Measurements from ENCODE around the gene NDC80.

GRCh38 chr18:2538844-2539243 lies 32.5 kb upstream of the NDC80 start:
- TF ChIP-seq, protein P1, sequence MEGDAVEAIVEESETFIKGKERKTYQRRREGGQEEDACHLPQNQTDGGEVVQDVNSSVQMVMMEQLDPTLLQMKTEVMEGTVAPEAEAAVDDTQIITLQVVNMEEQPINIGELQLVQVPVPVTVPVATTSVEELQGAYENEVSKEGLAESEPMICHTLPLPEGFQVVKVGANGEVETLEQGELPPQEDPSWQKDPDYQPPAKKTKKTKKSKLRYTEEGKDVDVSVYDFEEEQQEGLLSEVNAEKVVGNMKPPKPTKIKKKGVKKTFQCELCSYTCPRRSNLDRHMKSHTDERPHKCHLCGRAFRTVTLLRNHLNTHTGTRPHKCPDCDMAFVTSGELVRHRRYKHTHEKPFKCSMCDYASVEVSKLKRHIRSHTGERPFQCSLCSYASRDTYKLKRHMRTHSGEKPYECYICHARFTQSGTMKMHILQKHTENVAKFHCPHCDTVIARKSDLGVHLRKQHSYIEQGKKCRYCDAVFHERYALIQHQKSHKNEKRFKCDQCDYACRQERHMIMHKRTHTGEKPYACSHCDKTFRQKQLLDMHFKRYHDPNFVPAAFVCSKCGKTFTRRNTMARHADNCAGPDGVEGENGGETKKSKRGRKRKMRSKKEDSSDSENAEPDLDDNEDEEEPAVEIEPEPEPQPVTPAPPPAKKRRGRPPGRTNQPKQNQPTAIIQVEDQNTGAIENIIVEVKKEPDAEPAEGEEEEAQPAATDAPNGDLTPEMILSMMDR (optimal IDR thresholded peaks at IDR 0.05 in 1 of 3, IDR thresholded peaks at IDR 0.05 in 1 of 3, conservative IDR thresholded peaks at IDR 0.05 in 1 of 3; ENCODE audit: extremely low read depth in 1 of 3, insufficient read depth in 2 of 3, low read length in 3 of 3) = no peak
- TF ChIP-seq EZH2 (IDR thresholded peaks at IDR 0.05; ENCODE audit: low read length) = no peak

All from keratinocyte (primary cell).